Smooth muscle cell (in vitro differentiated cells): ENCODE measurements around the gene CST6. TPM values are rescaled to one million over a fixed set of nuclear protein-coding genes. Genes with fewer than 3 reads are reported as not detected.
A peak's percentile ranks its signal among the peaks of the same experiment; 100 is the strongest.

Experiments
- DNase-seq: peaks from one replicate; lab custom pipeline; 2025; ENCODE audit not compliant: unreplicated experiment; lab: John Stamatoyannopoulos, UW
- H2AFZ ChIP-seq: fragments of 200-600 bp; sonication (generic); 2 replicates; pipeline ENCODE4 v1.6.0; 2016; ENCODE audit warnings: antibody characterized with exemption, low read depth, mild to moderate bottlenecking
- H3F3A ChIP-seq: fragments of 200-600 bp; sonication (generic); 2 replicates; pipeline ENCODE4 v1.6.0; 2017; ENCODE audit warnings: antibody characterized with exemption, low read depth
- H3K27ac ChIP-seq: fragments of 200-600 bp; sonication (generic); 2 replicates; pipeline ENCODE4 v1.5.1; 2016; ENCODE audit warnings: low read depth, mild to moderate bottlenecking
- H3K27me3 ChIP-seq: fragments of 200-600 bp; sonication (generic); 2 replicates; pipeline ENCODE4 v1.6.1; 2016; ENCODE audit warnings: low read depth, mild to moderate bottlenecking
- H3K36me3 ChIP-seq: fragments of 200-600 bp; sonication (generic); 2 replicates; pipeline ENCODE4 v1.5.1; 2016; ENCODE audit warnings: low read depth
- H3K4me1 ChIP-seq: fragments of 200-600 bp; sonication (generic); 2 replicates; pipeline ENCODE4 v1.5.1; 2016; ENCODE audit warnings: low read depth
- H3K4me2 ChIP-seq: fragments of 200-600 bp; sonication (generic); 2 replicates; pipeline ENCODE4 v1.6.0; 2016; ENCODE audit warnings: mild to moderate bottlenecking
- H3K4me3 ChIP-seq: fragments of 200-600 bp; sonication (generic); 2 replicates; pipeline ENCODE4 v1.5.1; 2016; ENCODE audit warnings: mild to moderate bottlenecking
- H3K79me2 ChIP-seq: fragments of 200-600 bp; sonication (generic); 2 replicates; pipeline ENCODE4 v1.6.0; 2016; ENCODE audit warnings: low read depth, mild to moderate bottlenecking
- H3K9ac ChIP-seq: fragments of 200-600 bp; sonication (generic); 2 replicates; pipeline ENCODE4 v1.6.0; 2016; ENCODE audit warnings: low read depth
- H3K9me3 ChIP-seq: fragments of 200-600 bp; sonication (generic); replicated peaks from 2 replicates; pipeline ENCODE4 v1.5.1; 2016; ENCODE audit warnings: low read depth
- H4K20me1 ChIP-seq: fragments of 200-600 bp; sonication (generic); 2 replicates; pipeline ENCODE4 v1.6.0; 2016; ENCODE audit warnings: low read depth
- WGBS: methylation state at CpG from one replicate; pipeline ENCODE4 v1.1.7; 2016; ENCODE audit warnings: low lambda C conversion rate; 5-methylcytosine and 5-hydroxymethylcytosine counted together
- polyA plus RNA-seq: library from polyadenylated mRNA; unstranded; fragments of >200 nt; fragmentation: Nextera tagmentation; extraction: Ambion mirVana; gene quantifications from 2 replicates; pipeline ENCODE4 v1.2.1, GENCODE V29; 2016
- total RNA-seq: library from RNA; depleted of rRNA; stranded (reverse); fragments of >200 nt; gene quantifications from 2 replicates; pipeline ENCODE4 v1.2.3, GENCODE V29; 2014
- TF ChIP-seq, protein P1 (sequence below): fragments of 200-600 bp; sonication (generic); IDR thresholded peaks from 2 replicates; pipeline ENCODE4 v1.5.1; 2017; ENCODE audit warnings: borderline replicate concordance, mild to moderate bottlenecking, antibody characterized with exemption; ENCODE audit not compliant: insufficient read depth, poor library complexity, severe bottlenecking

Gene CST6
- total and polyA plus RNA-seq, 2 experiments from 2014 or later, result 37.6 to 97.0 TPM

DNA sequence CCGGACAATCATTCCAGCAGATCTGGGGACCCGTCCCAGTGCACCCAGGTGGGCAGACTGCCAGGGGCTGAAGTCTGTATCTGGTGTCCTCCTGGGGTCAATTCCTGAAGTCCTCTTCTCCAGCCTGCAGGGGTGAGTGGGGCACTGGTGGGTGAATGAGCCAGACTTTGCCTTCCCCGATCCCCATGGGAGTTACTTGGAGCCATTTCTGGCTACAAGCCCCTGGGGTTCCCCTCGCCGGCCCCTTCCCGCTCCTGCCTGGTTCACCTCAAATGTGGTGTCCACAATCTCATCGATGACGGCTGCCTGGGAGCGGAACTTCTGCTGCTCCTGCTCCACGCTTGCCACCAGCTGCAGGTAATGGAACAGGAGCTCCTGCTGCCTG lies 5.0 kb downstream of the CST6 start:
- TF ChIP-seq, protein P1, sequence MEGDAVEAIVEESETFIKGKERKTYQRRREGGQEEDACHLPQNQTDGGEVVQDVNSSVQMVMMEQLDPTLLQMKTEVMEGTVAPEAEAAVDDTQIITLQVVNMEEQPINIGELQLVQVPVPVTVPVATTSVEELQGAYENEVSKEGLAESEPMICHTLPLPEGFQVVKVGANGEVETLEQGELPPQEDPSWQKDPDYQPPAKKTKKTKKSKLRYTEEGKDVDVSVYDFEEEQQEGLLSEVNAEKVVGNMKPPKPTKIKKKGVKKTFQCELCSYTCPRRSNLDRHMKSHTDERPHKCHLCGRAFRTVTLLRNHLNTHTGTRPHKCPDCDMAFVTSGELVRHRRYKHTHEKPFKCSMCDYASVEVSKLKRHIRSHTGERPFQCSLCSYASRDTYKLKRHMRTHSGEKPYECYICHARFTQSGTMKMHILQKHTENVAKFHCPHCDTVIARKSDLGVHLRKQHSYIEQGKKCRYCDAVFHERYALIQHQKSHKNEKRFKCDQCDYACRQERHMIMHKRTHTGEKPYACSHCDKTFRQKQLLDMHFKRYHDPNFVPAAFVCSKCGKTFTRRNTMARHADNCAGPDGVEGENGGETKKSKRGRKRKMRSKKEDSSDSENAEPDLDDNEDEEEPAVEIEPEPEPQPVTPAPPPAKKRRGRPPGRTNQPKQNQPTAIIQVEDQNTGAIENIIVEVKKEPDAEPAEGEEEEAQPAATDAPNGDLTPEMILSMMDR, result no peak
- no peak overlapping the region for H3K9ac ChIP-seq
- H2AFZ ChIP-seq, result no peak overlapping the region
- H3K9me3 ChIP-seq, result no peaks in the 10 kb centered on the region
- no peaks in the 10 kb centered on the region for H4K20me1 ChIP-seq
- no peak overlapping the region for H3K27ac ChIP-seq
- H3F3A ChIP-seq, result no peaks in the 10 kb centered on the region
- 96% methylated on average over 10 of the region's 10 CpGs for WGBS
- H3K4me3 ChIP-seq, result no peak overlapping the region
- H3K4me2 ChIP-seq, result no peak overlapping the region
- no peaks in the 10 kb centered on the region for H3K79me2 ChIP-seq
- H3K27me3 ChIP-seq, result peaks cover 8% of the 10 kb centered on the region
- H3K36me3 ChIP-seq, result no peaks in the 10 kb centered on the region
- H3K4me1 ChIP-seq, result no peaks in the 10 kb centered on the region
- no peak for DNase-seq

DNA sequence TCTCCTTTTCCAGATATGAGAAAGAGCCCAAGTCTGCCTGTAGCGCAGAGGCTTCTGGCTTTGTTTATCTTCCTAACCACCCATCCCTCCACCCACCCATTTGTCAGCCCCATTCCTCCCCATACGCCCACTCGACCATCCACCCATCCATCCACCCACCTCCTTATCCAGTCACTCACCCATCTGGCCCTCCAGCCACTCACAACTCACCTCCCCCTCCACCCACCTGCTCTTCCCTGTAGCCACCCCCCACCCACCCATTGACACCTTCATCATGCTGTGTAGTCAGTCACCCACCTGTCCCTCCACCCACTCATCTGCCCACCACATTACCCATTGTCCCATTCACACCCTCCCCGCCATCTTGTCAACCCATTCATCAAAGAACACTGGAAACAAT lies 5.5 kb downstream of the CST6 start:
- Histone ChIP-seq H3K79me2 (no peaks in the 10 kb centered on the region), H2AFZ (no peak overlapping the region), H3K4me2 (no peak overlapping the region), H3F3A (no peaks in the 10 kb centered on the region), H3K9ac (no peak overlapping the region), H3K36me3 (no peaks in the 10 kb centered on the region), H3K4me1 (no peaks in the 10 kb centered on the region), H3K9me3 (no peaks in the 10 kb centered on the region), H3K27me3 (peaks cover 3% of the 10 kb centered on the region), H3K27ac (no peak overlapping the region), H3K4me3 (no peak overlapping the region), H4K20me1 (no peaks in the 10 kb centered on the region)
- TF ChIP-seq, protein P1, result no peak
- DNase-seq, result no peak
- 100% methylated on average over 2 of the region's 4 CpGs for WGBS

DNA sequence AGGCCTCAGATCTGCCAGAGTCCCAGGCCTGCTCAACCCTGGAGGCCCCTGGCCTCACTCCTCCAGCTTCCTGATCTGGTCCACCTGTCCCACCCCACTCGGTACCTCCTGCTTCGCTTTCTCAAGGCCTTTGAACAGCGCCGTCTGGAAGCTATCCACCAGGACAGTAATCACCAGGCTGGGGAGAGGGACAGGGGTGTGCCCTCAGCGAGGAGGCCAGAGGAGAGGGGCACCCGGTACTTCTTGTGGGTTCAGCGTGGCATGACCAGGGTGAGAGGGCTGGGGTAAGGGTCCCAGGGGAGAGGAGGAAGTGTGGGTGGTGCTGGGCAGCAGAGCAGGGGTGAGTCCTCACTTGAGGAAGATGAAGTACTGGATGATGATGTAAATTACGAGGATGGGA lies 8.4 kb downstream of the CST6 start:
- Histone ChIP-seq H3K4me1 (no peaks in the 10 kb centered on the region), H3K36me3 (no peaks in the 10 kb centered on the region), H4K20me1 (no peaks in the 10 kb centered on the region), H3K27ac (no peak overlapping the region), H3K4me2 (no peak overlapping the region), H2AFZ (no peak overlapping the region), H3F3A (no peaks in the 10 kb centered on the region), H3K9ac (no peak overlapping the region), H3K27me3 (no peaks in the 10 kb centered on the region), H3K4me3 (no peak overlapping the region), H3K9me3 (no peaks in the 10 kb centered on the region), H3K79me2 (no peaks in the 10 kb centered on the region)
- no peak for DNase-seq
- WGBS, result 97% methylated on average over 7 of the region's 8 CpGs
- TF ChIP-seq, protein P1, result no peak

DNA sequence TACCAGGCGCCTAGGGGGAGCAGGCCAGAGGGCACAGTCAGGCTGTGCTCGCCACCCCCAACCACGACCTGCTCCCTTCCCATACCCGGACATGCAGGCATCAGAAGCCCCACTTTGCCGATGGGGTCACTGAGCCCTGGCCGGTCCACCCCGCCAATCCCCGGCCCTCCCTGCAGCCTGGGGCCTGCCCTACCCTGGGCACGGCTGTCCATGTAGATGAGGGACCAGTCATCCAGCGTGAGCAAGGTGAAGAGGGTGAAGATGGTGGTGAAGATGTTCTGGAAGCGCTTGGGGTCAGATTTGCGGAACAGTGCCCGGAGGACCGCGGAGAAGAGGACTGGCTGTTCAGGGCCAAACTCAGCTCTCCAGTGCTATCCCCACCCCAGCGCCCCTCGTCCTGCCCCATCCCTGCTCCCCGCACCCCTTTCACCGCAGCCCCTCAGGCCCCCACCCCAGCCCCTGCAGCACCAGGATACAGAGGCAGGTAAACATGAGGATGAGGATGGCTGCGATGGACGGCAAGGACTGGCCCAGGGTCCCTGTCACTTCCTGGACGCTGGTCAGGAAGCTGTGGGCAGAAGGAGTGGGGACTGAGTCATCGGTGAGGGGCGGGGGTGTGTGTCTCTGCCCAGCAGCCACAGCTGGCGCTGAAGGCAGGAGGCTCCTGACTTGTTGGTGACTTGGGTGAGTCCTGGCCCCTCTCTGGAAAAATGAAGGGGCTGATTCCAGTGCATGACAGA lies 9.0 kb downstream of the CST6 start:
- 79% methylated on average over 23 of the region's 25 CpGs for WGBS
- H3K4me2 ChIP-seq, result peak overlapping the region; percentile 66
- H3K9ac ChIP-seq, result no peak overlapping the region
- no peaks in the 10 kb centered on the region for H4K20me1 ChIP-seq
- no peaks in the 10 kb centered on the region for H3K79me2 ChIP-seq
- no peaks in the 10 kb centered on the region for H3K27me3 ChIP-seq
- TF ChIP-seq, protein P1, result no peak
- no peak for DNase-seq
- no peaks in the 10 kb centered on the region for H3K9me3 ChIP-seq
- H3K4me1 ChIP-seq, result no peaks in the 10 kb centered on the region
- H2AFZ ChIP-seq, result no peak overlapping the region
- H3K36me3 ChIP-seq, result no peaks in the 10 kb centered on the region
- H3K4me3 ChIP-seq, result no peak overlapping the region
- H3K27ac ChIP-seq, result no peak overlapping the region
- H3F3A ChIP-seq, result no peaks in the 10 kb centered on the region
